K562 (cell line): ENCODE measurements around the gene GBF1. TPM values are rescaled to one million over a fixed set of nuclear protein-coding genes. Genes with fewer than 3 reads are reported as not detected.
A peak's percentile ranks its signal among the peaks of the same experiment; 100 is the strongest.

Experiments used
- BCOR ChIP-seq: fragments of 450-650 bp; IDR thresholded peaks from 2 replicates; pipeline ENCODE4 v1.6.1; 2016
- CSDE1 ChIP-seq, 2 experiments: fragments of 450-650 bp; IDR thresholded peaks; 2 replicates each; pipeline ENCODE4 v1.6.1; 2016; ENCODE audit warnings: mild to moderate bottlenecking in 1 of 2
- ETV1 ChIP-seq: fragments of 450-650 bp; conservative IDR thresholded peaks from 2 replicates; pipeline ENCODE4 v1.6.1; 2016; ENCODE audit warnings: missing genetic modification characterization, control low read depth, low read depth, missing compliant biosample characterization
- FOXA1 ChIP-seq: fragments of 450-650 bp; IDR thresholded peaks from 2 replicates; pipeline ENCODE4 v1.6.1; 2016; ENCODE audit warnings: mild to moderate bottlenecking, borderline replicate concordance
- HMG20A ChIP-seq: fragments of 450-650 bp; formaldehyde crosslinking; conservative IDR thresholded peaks from 2 replicates; pipeline ENCODE4 v1.4.0; 2020; ENCODE audit warnings: mild to moderate bottlenecking, mixed read lengths
- KAT2B ChIP-seq: IDR thresholded peaks from one replicate; pipeline ENCODE4 v1.6.1; 2012; ENCODE audit warnings: low read depth, mild to moderate bottlenecking, control low read depth, inconsistent platforms, low read length, moderate library complexity
- L3MBTL2 ChIP-seq: fragments of 450-650 bp; IDR thresholded peaks from 2 replicates; pipeline ENCODE4 v1.6.1; 2016; ENCODE audit warnings: mild to moderate bottlenecking, moderate library complexity
- POLR2A ChIP-seq: fragments of 450-650 bp; conservative IDR thresholded peaks from 2 replicates; pipeline ENCODE4 v1.6.1; 2016
- RBBP5 ChIP-seq: fragments of 200-600 bp; sonication (generic); IDR thresholded peaks from 2 replicates; pipeline ENCODE4 v1.6.1; 2012; ENCODE audit warnings: borderline replicate concordance, mild to moderate bottlenecking, low read length, control low read depth, inconsistent platforms; ENCODE audit not compliant: insufficient read depth, poor library complexity, severe bottlenecking
- SMAD4 ChIP-seq: fragments of 250-450 bp; sonication (Bioruptor Pico); conservative IDR thresholded peaks from 2 replicates; pipeline ENCODE4 v1.8.0; 2021; ENCODE audit warnings: inconsistent platforms, mild to moderate bottlenecking, moderate library complexity
- ZNF311 ChIP-seq: fragments of 250-450 bp; sonication (Bioruptor Pico); IDR thresholded peaks from 2 replicates; pipeline ENCODE4 v1.4.0; 2020; ENCODE audit warnings: mild to moderate bottlenecking, moderate library complexity
- ZNF384 ChIP-seq: IDR thresholded peaks from 2 replicates; pipeline ENCODE4 v1.6.1; 2012; ENCODE audit warnings: low read depth, low read length, improper control_type of control experiment
- ZNF436 ChIP-seq: fragments of 250-450, 450-650 bp; sonication (Bioruptor Pico); formaldehyde crosslinking; IDR thresholded peaks from 2 replicates; pipeline ENCODE4 v1.7.0; 2020; ENCODE audit warnings: mild to moderate bottlenecking
- polyA plus RNA-seq, 8 experiments: library from polyadenylated mRNA; depleted of rRNA in 4 of 8; stranded (reverse) in 5 of 8; unstranded in 3 of 8; fragments of >200 nt; fragmentation: Nextera tagmentation in 2 of 8; fragmentation: Illumina TruSeq in 1 of 8; extraction: Ambion mirVana in 2 of 8; extraction: Trizol in 1 of 8; gene quantifications; 2 replicates each; pipeline versions ENCODE4 v1.2.1 to v1.2.3, GENCODE V29; 2011 to 2014; ENCODE audit warnings: inconsistent platforms in 1 of 8, missing spikeins in 1 of 8
- total RNA-seq, 7 experiments: library from RNA; depleted of rRNA in 6 of 7; stranded (reverse); fragments of >200 nt in 6 of 7; fragmentation: Illumina TruSeq in 2 of 7; extraction: Trizol in 2 of 7; gene quantifications; 2 replicates each; pipeline versions ENCODE4 v1.2.1 to v1.2.3, GENCODE V29; 2011 to 2021; ENCODE audit warnings: low replicate concordance in 1 of 7
- TF ChIP-seq, protein P1 (sequence below): sonication (generic); formaldehyde crosslinking; IDR thresholded peaks from 2 replicates; pipeline ENCODE4 v1.4.0; 2020; ENCODE audit warnings: mild to moderate bottlenecking, missing genetic modification reagents
- TF ChIP-seq, protein P2 (sequence below): IDR thresholded peaks from 3 replicates; pipeline ENCODE4 v1.6.1; 2011; ENCODE audit warnings: borderline replicate concordance, mild to moderate bottlenecking, moderate library complexity; ENCODE audit not compliant: insufficient read length; ENCODE audit errors: extremely low read depth
- TF ChIP-seq, protein P3 (sequence below): IDR thresholded peaks from 2 replicates; pipeline ENCODE4 v1.6.1; 2014; ENCODE audit warnings: antibody characterized with exemption
- TF ChIP-seq, protein P4 (sequence below), 2 experiments: fragments of 150-350 bp in 1 of 2; IDR thresholded peaks; 2 replicates each; pipeline ENCODE4 v1.6.1; 2012 to 2016; ENCODE audit warnings: low read depth in 2 of 2, low read length in 2 of 2, mild to moderate bottlenecking in 1 of 2, moderate library complexity in 1 of 2

Gene GBF1
- total and polyA plus RNA-seq, 9 of the 15 experiments (the other 6 are each of a cell fraction or from before 2014, with no cell fraction given): 0.69 to 28.0 (median 10.3) TPM

DNA sequence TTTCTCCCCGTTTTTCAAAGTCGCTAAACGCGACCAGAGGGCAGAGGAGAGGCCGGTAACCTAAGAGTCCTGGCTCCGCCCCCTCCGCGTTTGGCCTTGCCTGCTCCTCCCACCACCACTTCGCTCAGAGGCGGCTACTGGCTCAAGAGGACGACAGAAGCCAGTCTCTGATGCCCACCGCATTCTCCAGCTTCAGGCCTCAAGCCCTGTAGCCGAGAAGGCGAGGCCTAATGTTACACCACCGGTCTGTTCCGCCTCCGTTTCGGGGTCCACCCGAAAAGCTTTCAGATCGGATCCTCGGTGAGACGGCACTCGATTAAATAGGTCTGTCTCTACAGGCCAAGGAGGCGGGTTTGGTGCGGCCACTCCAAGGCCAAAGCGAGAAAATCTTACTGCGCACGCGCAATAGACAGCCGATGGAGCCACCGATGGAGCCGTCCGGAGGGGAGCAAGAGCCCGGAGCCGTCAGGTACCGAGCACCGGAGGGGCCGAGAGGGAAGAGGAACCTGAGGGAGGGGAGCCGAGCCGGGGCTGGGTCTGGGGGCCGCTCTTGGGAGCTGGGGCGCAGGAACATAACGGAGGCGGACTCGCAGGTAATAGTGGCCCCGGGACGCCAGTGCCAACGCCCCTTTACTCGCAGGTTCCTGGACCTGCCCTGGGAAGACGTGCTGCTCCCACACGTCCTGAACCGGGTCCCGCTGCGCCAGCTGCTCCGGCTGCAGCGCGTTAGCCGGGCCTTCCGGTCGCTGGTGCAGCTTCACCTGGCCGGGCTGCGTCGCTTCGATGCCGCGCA lies 175.6 kb downstream of the GBF1 start, which contains the start of gene FBXL15 (continued):
- TF ChIP-seq, protein P1, sequence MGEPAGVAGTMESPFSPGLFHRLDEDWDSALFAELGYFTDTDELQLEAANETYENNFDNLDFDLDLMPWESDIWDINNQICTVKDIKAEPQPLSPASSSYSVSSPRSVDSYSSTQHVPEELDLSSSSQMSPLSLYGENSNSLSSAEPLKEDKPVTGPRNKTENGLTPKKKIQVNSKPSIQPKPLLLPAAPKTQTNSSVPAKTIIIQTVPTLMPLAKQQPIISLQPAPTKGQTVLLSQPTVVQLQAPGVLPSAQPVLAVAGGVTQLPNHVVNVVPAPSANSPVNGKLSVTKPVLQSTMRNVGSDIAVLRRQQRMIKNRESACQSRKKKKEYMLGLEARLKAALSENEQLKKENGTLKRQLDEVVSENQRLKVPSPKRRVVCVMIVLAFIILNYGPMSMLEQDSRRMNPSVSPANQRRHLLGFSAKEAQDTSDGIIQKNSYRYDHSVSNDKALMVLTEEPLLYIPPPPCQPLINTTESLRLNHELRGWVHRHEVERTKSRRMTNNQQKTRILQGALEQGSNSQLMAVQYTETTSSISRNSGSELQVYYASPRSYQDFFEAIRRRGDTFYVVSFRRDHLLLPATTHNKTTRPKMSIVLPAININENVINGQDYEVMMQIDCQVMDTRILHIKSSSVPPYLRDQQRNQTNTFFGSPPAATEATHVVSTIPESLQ (CRISPR knock-in tag): no peak
- TF ChIP-seq BCOR: peak; percentile 36; the same call in 1 of the 2 replicates
- TF ChIP-seq, protein P2, sequence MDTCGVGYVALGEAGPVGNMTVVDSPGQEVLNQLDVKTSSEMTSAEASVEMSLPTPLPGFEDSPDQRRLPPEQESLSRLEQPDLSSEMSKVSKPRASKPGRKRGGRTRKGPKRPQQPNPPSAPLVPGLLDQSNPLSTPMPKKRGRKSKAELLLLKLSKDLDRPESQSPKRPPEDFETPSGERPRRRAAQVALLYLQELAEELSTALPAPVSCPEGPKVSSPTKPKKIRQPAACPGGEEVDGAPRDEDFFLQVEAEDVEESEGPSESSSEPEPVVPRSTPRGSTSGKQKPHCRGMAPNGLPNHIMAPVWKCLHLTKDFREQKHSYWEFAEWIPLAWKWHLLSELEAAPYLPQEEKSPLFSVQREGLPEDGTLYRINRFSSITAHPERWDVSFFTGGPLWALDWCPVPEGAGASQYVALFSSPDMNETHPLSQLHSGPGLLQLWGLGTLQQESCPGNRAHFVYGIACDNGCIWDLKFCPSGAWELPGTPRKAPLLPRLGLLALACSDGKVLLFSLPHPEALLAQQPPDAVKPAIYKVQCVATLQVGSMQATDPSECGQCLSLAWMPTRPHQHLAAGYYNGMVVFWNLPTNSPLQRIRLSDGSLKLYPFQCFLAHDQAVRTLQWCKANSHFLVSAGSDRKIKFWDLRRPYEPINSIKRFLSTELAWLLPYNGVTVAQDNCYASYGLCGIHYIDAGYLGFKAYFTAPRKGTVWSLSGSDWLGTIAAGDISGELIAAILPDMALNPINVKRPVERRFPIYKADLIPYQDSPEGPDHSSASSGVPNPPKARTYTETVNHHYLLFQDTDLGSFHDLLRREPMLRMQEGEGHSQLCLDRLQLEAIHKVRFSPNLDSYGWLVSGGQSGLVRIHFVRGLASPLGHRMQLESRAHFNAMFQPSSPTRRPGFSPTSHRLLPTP: no peak
- no peak for TF ChIP-seq ZNF436
- no peak for TF ChIP-seq KAT2B
- TF ChIP-seq RBBP5: peak; percentile 55
- 0 out of 2 replicates have a peak, but pooled peaks have one; percentile 50 for TF ChIP-seq ETV1
- no peak for TF ChIP-seq HMG20A (CRISPR knock-in tag)
- TF ChIP-seq POLR2A: peak; percentile 71
- TF ChIP-seq FOXA1: no peak
- TF ChIP-seq CSDE1 (IDR thresholded peaks at IDR 0.05): no peak
- peak; percentile 81 for TF ChIP-seq L3MBTL2
- no peak for TF ChIP-seq ZNF311 (CRISPR knock-in tag)
- TF ChIP-seq, protein P3, sequence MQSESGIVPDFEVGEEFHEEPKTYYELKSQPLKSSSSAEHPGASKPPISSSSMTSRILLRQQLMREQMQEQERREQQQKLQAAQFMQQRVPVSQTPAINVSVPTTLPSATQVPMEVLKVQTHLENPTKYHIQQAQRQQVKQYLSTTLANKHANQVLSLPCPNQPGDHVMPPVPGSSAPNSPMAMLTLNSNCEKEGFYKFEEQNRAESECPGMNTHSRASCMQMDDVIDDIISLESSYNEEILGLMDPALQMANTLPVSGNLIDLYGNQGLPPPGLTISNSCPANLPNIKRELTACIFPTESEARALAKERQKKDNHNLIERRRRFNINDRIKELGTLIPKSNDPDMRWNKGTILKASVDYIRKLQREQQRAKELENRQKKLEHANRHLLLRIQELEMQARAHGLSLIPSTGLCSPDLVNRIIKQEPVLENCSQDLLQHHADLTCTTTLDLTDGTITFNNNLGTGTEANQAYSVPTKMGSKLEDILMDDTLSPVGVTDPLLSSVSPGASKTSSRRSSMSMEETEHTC: no peak
- TF ChIP-seq ZNF384: no peak
- TF ChIP-seq, protein P4, sequence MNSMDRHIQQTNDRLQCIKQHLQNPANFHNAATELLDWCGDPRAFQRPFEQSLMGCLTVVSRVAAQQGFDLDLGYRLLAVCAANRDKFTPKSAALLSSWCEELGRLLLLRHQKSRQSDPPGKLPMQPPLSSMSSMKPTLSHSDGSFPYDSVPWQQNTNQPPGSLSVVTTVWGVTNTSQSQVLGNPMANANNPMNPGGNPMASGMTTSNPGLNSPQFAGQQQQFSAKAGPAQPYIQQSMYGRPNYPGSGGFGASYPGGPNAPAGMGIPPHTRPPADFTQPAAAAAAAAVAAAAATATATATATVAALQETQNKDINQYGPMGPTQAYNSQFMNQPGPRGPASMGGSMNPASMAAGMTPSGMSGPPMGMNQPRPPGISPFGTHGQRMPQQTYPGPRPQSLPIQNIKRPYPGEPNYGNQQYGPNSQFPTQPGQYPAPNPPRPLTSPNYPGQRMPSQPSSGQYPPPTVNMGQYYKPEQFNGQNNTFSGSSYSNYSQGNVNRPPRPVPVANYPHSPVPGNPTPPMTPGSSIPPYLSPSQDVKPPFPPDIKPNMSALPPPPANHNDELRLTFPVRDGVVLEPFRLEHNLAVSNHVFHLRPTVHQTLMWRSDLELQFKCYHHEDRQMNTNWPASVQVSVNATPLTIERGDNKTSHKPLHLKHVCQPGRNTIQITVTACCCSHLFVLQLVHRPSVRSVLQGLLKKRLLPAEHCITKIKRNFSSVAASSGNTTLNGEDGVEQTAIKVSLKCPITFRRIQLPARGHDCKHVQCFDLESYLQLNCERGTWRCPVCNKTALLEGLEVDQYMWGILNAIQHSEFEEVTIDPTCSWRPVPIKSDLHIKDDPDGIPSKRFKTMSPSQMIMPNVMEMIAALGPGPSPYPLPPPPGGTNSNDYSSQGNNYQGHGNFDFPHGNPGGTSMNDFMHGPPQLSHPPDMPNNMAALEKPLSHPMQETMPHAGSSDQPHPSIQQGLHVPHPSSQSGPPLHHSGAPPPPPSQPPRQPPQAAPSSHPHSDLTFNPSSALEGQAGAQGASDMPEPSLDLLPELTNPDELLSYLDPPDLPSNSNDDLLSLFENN (IDR thresholded peaks at IDR 0.05; ENCODE audit: low read depth in 2 of 2, low read length in 2 of 2): peak in 1 of 2 experiments; percentile 89; a peak in 2 of 4 replicates
- no peak for TF ChIP-seq SMAD4 (CRISPR knock-in tag)
